K562 (cell line): ENCODE results near the gene KRTCAP2. TPM values are rescaled to one million over a fixed set of nuclear protein-coding genes. Genes with fewer than 3 reads are reported as not detected.
A peak's percentile ranks its signal among the peaks of the same experiment; 100 is the strongest.

Experiments used
- CHD1 ChIP-seq: fragments of 200-600 bp; sonication (generic); IDR thresholded peaks from one replicate; pipeline ENCODE4 v1.6.1; 2012; ENCODE audit warnings: mild to moderate bottlenecking, moderate library complexity, low read length, inconsistent platforms
- FOSL1 ChIP-seq: fragments of 200-800 bp; sonication (Bioruptor generic); conservative IDR thresholded peaks from 2 replicates; pipeline ENCODE4 v1.6.1; 2016; ENCODE audit warnings: missing genetic modification characterization, missing compliant biosample characterization
- FOXK2 ChIP-seq, 2 experiments: fragments of 450-650 bp; IDR thresholded peaks in 1 of 2; conservative IDR thresholded peaks in 1 of 2; 2 replicates each; pipeline ENCODE4 v1.6.1; 2016; ENCODE audit warnings: low read depth in 2 of 2, mild to moderate bottlenecking in 1 of 2
- HMG20B ChIP-seq: fragments of 250-450 bp; sonication (Bioruptor Pico); IDR thresholded peaks from 2 replicates; pipeline ENCODE4 v1.5.0; 2021; ENCODE audit warnings: mild to moderate bottlenecking
- KLF16 ChIP-seq: IDR thresholded peaks from 2 replicates; pipeline ENCODE4 v1.6.1; 2016; ENCODE audit warnings: antibody characterized with exemption
- MXI1 ChIP-seq: IDR thresholded peaks from 2 replicates; pipeline ENCODE4 v1.6.1; 2011; ENCODE audit warnings: low read depth, mild to moderate bottlenecking, improper control_type of control experiment, low read length
- NFIC ChIP-seq: fragments of 450-650 bp; IDR thresholded peaks from 2 replicates; pipeline ENCODE4 v1.6.1; 2017; ENCODE audit warnings: mild to moderate bottlenecking, inconsistent platforms
- RBM15 ChIP-seq: fragments of 200-400 bp; formaldehyde crosslinking; IDR thresholded peaks from 2 replicates; pipeline ENCODE4 v1.6.1; 2018; ENCODE audit warnings: mild to moderate bottlenecking, low read length, moderate library complexity; ENCODE audit not compliant: insufficient read depth
- SRSF7 ChIP-seq: fragments of 200-400 bp; formaldehyde crosslinking; optimal IDR thresholded peaks from 2 replicates; pipeline ENCODE3; 2017; ENCODE audit warnings: mild to moderate bottlenecking, low read depth, low read length
- SRSF9 ChIP-seq: fragments of 200-400 bp; formaldehyde crosslinking; IDR thresholded peaks from 2 replicates; pipeline ENCODE4 v1.6.1; 2017; ENCODE audit warnings: low read depth, low read length, borderline replicate concordance
- TAF1 ChIP-seq: IDR thresholded peaks from 2 replicates; pipeline ENCODE4 v1.6.1; 2011; ENCODE audit warnings: mild to moderate bottlenecking, low read length, moderate library complexity; ENCODE audit not compliant: insufficient read depth, control insufficient read depth, severe bottlenecking; ENCODE audit errors: extremely low read depth
- TARDBP ChIP-seq: fragments of 450-650 bp; IDR thresholded peaks from 2 replicates; pipeline ENCODE4 v1.6.1; 2016
- ZNF121 ChIP-seq: sonication (generic); formaldehyde crosslinking; conservative IDR thresholded peaks from 2 replicates; pipeline ENCODE4 v1.8.0; 2022; ENCODE audit warnings: missing genetic modification reagents
- ZNF197 ChIP-seq: fragments of 200-800 bp; sonication (Bioruptor generic); IDR thresholded peaks from 2 replicates; pipeline ENCODE4 v1.6.1; 2016; ENCODE audit warnings: low read depth, missing genetic modification characterization, missing compliant biosample characterization
- polyA plus RNA-seq, 8 experiments: library from polyadenylated mRNA; depleted of rRNA in 4 of 8; stranded (reverse) in 5 of 8; unstranded in 3 of 8; fragments of >200 nt; fragmentation: Nextera tagmentation in 2 of 8; fragmentation: Illumina TruSeq in 1 of 8; extraction: Ambion mirVana in 2 of 8; extraction: Trizol in 1 of 8; gene quantifications; 2 replicates each; pipeline versions ENCODE4 v1.2.1 to v1.2.3, GENCODE V29; 2011 to 2014; ENCODE audit warnings: inconsistent platforms in 1 of 8, missing spikeins in 1 of 8
- total RNA-seq, 7 experiments: library from RNA; depleted of rRNA in 6 of 7; stranded (reverse); fragments of >200 nt in 6 of 7; fragmentation: Illumina TruSeq in 2 of 7; extraction: Trizol in 2 of 7; gene quantifications; 2 replicates each; pipeline versions ENCODE4 v1.2.1 to v1.2.3, GENCODE V29; 2011 to 2021; ENCODE audit warnings: low replicate concordance in 1 of 7
- TF ChIP-seq, protein P1 (sequence below): IDR thresholded peaks from 2 replicates; pipeline ENCODE4 v1.6.1; 2014; ENCODE audit warnings: antibody characterized with exemption
- TF ChIP-seq, protein P2 (sequence below): fragments of 250-450 bp; sonication (Bioruptor Pico); IDR thresholded peaks from 2 replicates; pipeline ENCODE4 v1.4.0; 2020; ENCODE audit warnings: mild to moderate bottlenecking, moderate library complexity
- TF ChIP-seq, protein P3 (sequence below): fragments of 450-650 bp; IDR thresholded peaks from 2 replicates; pipeline ENCODE4 v1.7.1; 2018; ENCODE audit warnings: mild to moderate bottlenecking, low read depth; ENCODE audit not compliant: partially characterized antibody
- TF ChIP-seq, protein P4 (sequence below): fragments of 200-800 bp; sonication (Bioruptor generic); IDR thresholded peaks from 2 replicates; pipeline ENCODE4 v1.6.1; 2017; ENCODE audit warnings: missing genetic modification characterization, missing compliant biosample characterization
- TF ChIP-seq, protein P5 (sequence below), 2 experiments: fragments of 450-650 bp; IDR thresholded peaks; 2 replicates each; pipeline ENCODE4 v1.6.1; 2016

The KRTCAP2 gene
- total and polyA plus RNA-seq, 9 of the 15 experiments (the other 6 are each of a cell fraction or from before 2014, with no cell fraction given), result 126 to 436 (median 244) TPM

DNA sequence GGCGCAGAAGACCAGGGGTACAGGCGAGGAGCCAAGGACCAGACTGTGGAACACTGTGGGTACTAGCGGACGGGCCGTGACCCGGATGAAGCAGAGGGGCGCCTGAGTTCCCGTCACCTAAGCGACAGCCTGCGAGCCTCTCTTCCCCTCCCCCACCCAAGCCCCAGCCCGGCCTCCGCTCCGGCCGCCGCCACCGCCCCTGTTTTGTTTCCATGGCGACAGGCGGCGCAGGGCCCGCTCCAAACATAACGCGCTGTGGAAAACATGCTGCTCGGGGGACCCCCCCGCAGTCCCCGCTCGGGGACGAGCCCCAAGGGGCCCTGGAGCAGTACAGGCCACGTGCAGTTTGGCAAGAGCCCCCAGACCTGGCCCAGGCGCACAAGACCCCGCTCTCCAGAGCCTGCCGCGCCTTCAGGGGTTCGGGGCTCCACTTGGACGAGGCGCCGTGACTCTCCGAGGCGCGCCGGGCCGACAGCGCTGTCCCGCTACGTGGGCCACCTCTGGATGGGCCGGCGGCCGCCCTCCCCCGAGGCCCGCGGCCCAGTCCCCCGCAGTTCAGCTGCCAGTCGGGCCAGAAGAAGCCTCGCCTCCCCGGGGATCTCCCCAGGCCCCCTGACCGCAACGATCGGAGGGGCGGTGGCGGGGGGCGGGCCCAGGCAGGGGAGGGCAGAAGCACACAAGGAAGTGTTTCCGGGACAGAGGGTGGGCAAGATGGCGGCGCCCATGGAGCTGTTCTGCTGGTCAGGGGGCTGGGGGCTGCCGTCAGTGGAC is 35.6 kb upstream of the KRTCAP2 start, which contains the start of gene MTX1 (continued):
- TF ChIP-seq FOSL1 (tag) (peak; percentile 58; the same call in 1 of the 2 replicates), FOXK2 (conservative IDR thresholded peaks at IDR 0.05 in 1 of 2, IDR thresholded peaks at IDR 0.05 in 1 of 2; ENCODE audit: low read depth in 2 of 2) (peak; percentile 81 to 82), RBM15 (no peak), HMG20B (CRISPR knock-in tag) (no peak), SRSF7 (no peak), KLF16 (no peak), MXI1 (peak; percentile 94), NFIC (0 out of 2 replicates have a peak, but pooled peaks have one; percentile 29), ZNF197 (CRISPR knock-in tag) (peak; percentile 72; the same call in 1 of the 2 replicates), CHD1 (no peak), TAF1 (peak; percentile 81), TARDBP (no peak), ZNF121 (no peak), SRSF9 (no peak)
- TF ChIP-seq, protein P1, sequence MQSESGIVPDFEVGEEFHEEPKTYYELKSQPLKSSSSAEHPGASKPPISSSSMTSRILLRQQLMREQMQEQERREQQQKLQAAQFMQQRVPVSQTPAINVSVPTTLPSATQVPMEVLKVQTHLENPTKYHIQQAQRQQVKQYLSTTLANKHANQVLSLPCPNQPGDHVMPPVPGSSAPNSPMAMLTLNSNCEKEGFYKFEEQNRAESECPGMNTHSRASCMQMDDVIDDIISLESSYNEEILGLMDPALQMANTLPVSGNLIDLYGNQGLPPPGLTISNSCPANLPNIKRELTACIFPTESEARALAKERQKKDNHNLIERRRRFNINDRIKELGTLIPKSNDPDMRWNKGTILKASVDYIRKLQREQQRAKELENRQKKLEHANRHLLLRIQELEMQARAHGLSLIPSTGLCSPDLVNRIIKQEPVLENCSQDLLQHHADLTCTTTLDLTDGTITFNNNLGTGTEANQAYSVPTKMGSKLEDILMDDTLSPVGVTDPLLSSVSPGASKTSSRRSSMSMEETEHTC, result no peak
- TF ChIP-seq, protein P2, sequence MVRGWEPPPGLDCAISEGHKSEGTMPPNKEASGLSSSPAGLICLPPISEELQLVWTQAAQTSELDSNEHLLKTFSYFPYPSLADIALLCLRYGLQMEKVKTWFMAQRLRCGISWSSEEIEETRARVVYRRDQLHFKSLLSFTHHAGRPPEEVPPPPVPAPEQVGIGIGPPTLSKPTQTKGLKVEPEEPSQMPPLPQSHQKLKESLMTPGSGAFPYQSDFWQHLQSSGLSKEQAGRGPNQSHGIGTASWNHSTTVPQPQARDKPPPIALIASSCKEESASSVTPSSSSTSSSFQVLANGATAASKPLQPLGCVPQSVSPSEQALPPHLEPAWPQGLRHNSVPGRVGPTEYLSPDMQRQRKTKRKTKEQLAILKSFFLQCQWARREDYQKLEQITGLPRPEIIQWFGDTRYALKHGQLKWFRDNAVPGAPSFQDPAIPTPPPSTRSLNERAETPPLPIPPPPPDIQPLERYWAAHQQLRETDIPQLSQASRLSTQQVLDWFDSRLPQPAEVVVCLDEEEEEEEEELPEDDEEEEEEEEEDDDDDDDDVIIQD (CRISPR knock-in tag), result no peak
- TF ChIP-seq, protein P3, sequence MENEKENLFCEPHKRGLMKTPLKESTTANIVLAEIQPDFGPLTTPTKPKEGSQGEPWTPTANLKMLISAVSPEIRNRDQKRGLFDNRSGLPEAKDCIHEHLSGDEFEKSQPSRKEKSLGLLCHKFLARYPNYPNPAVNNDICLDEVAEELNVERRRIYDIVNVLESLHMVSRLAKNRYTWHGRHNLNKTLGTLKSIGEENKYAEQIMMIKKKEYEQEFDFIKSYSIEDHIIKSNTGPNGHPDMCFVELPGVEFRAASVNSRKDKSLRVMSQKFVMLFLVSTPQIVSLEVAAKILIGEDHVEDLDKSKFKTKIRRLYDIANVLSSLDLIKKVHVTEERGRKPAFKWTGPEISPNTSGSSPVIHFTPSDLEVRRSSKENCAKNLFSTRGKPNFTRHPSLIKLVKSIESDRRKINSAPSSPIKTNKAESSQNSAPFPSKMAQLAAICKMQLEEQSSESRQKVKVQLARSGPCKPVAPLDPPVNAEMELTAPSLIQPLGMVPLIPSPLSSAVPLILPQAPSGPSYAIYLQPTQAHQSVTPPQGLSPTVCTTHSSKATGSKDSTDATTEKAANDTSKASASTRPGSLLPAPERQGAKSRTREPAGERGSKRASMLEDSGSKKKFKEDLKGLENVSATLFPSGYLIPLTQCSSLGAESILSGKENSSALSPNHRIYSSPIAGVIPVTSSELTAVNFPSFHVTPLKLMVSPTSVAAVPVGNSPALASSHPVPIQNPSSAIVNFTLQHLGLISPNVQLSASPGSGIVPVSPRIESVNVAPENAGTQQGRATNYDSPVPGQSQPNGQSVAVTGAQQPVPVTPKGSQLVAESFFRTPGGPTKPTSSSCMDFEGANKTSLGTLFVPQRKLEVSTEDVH, result peak; percentile 65
- TF ChIP-seq, protein P4, sequence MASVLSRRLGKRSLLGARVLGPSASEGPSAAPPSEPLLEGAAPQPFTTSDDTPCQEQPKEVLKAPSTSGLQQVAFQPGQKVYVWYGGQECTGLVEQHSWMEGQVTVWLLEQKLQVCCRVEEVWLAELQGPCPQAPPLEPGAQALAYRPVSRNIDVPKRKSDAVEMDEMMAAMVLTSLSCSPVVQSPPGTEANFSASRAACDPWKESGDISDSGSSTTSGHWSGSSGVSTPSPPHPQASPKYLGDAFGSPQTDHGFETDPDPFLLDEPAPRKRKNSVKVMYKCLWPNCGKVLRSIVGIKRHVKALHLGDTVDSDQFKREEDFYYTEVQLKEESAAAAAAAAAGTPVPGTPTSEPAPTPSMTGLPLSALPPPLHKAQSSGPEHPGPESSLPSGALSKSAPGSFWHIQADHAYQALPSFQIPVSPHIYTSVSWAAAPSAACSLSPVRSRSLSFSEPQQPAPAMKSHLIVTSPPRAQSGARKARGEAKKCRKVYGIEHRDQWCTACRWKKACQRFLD (CRISPR knock-in tag), result peak; percentile 76; the same call in 1 of the 2 replicates
- TF ChIP-seq, protein P5, sequence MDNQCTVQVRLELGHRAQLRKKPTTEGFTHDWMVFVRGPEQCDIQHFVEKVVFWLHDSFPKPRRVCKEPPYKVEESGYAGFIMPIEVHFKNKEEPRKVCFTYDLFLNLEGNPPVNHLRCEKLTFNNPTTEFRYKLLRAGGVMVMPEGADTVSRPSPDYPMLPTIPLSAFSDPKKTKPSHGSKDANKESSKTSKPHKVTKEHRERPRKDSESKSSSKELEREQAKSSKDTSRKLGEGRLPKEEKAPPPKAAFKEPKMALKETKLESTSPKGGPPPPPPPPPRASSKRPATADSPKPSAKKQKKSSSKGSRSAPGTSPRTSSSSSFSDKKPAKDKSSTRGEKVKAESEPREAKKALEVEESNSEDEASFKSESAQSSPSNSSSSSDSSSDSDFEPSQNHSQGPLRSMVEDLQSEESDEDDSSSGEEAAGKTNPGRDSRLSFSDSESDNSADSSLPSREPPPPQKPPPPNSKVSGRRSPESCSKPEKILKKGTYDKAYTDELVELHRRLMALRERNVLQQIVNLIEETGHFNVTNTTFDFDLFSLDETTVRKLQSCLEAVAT (IDR thresholded peaks at IDR 0.05), result 0 out of 4 replicates have a peak, but pooled peaks of 1 of the 2 experiments have one; percentile 27
